Colonic mucosa (tissue), 4 donors: ENCODE results near the gene FCER1G. TPM values are rescaled to one million over a fixed set of nuclear protein-coding genes. Genes with fewer than 3 reads are reported as not detected.

Source experiments
- DNase-seq: peaks from one replicate; pipeline ENCODE4 v3.0.0-alpha.2; 2020
- H3K27ac ChIP-seq: fragments of 200-600 bp; one replicate; pipeline ENCODE4 v1.8.0; 2021
- H3K27me3 ChIP-seq: fragments of 200-600 bp; one replicate; pipeline ENCODE4 v1.8.0; 2021
- H3K36me3 ChIP-seq: fragments of 200-600 bp; one replicate; pipeline ENCODE4 v1.8.0; 2021
- H3K4me1 ChIP-seq: fragments of 200-600 bp; one replicate; pipeline ENCODE4 v1.8.0; 2021; ENCODE audit warnings: mild to moderate bottlenecking
- H3K4me3 ChIP-seq: fragments of 200-600 bp; one replicate; pipeline ENCODE4 v1.8.0; 2021
- H3K9ac ChIP-seq, 2 donors: one replicate each; pipeline ENCODE4 v1.7.0; 2013; ENCODE audit warnings: control low read depth in 2 of 2, low read depth in 2 of 2, low read length in 2 of 2
- H3K9me3 ChIP-seq: fragments of 200-600 bp; one replicate; pipeline ENCODE4 v1.8.0; 2021
- CTCF ChIP-seq: fragments of 200-600 bp; IDR thresholded peaks from one replicate; pipeline ENCODE4 v1.8.0; 2022; ENCODE audit warnings: antibody characterized with exemption, mild to moderate bottlenecking
- intact Hi-C: fragments of 100-400 bp; cut with DNase I; formaldehyde crosslinking; loops from one replicate; pipeline ENCODE4 v1.14.1; 2022
- total RNA-seq, 2 donors: library from RNA; stranded (reverse); fragmentation: NEBNext Ultra II Directional in 1 of 2; extraction: Animal tissue kit (Norgen Biotek cat#: 25700) in 1 of 2; gene quantifications; one replicate each; pipeline ENCODE4 v1.2.1, GENCODE V29; 2021
- donor health status: healthy.
- donor health status: DM: no; HTN: no; CAD: no.
- donor health status: DM: no; HTN: no; CAD: no.

FCER1G gene
- total RNA-seq, 2 donors from 2014 or later = 6.6 to 16.0 TPM

GRCh38 chr1:161260376-161261260, 45.5 kb downstream of the FCER1G start:
- DNase-seq = no peak

DNA sequence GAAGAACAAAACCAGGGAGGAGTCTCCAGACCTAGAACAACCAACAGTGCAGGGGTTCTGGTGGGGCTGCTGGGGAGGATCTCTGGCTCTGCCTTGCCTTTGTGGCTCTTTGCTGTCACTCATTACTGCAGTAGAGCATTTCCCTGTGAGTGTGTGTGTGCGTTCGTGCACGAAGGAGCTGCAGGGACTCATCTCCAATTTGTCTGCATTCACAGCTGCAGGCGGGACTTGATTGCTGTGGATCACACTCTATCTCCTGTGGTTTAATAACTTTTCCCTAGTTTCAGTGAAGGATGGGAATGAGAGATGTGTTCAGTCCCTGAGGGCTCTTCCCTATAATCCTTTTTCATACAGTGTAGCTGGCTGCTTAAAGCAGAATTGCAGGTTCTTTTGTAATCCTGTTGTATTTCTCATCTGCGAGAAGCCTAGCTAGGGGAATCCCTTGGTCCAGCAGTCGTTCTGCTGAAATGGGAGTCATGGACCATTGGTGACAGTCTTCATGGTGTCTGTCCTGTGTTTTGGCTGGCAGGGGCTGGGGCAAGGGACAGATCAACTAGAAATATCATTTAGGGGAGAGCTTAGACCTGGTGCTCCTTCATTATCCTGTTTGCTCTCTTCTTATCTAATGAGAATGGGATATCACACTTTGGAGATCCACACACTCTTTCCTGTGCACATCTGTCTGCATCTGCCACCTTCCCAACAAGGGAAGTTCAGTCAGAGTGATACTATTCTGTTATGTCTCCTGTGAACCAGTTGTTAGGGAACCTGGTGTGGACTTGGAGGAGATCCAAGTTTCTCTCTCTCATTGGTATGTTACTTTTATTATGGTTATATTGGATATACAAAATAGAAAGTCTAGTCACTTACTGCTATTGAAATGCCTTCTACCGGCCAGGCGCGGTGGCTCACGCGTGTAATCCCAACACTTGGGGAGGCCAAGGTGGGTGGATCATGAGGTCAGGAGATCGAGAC, 46.5 kb downstream of the FCER1G start:
- H3K9ac ChIP-seq = no peak overlapping the region
- no peak overlapping the region for H3K27ac ChIP-seq
- TF ChIP-seq CTCF = no peak
- peaks cover 7% of the 10 kb centered on the region for H3K4me1 ChIP-seq
- no peaks in the 10 kb centered on the region for H3K9me3 ChIP-seq
- H3K36me3 ChIP-seq = no peaks in the 10 kb centered on the region
- DNase-seq = no peak
- H3K4me3 ChIP-seq = no peak overlapping the region
- peaks cover 35% of the 10 kb centered on the region for H3K27me3 ChIP-seq
- intact Hi-C loops = no loop called here

More at GRCh38 chr1:161260376-161261260, 45.5 kb downstream of the FCER1G start:
- H3K9ac ChIP-seq = no peak overlapping the region
- H3K4me1 ChIP-seq = peaks cover 7% of the 10 kb centered on the region
- no peak for TF ChIP-seq CTCF
- peaks cover 35% of the 10 kb centered on the region for H3K27me3 ChIP-seq
- H3K4me3 ChIP-seq = no peak overlapping the region
- H3K36me3 ChIP-seq = no peaks in the 10 kb centered on the region
- intact Hi-C loops = no loop called here
- H3K27ac ChIP-seq = no peak overlapping the region
- H3K9me3 ChIP-seq = no peaks in the 10 kb centered on the region

DNA sequence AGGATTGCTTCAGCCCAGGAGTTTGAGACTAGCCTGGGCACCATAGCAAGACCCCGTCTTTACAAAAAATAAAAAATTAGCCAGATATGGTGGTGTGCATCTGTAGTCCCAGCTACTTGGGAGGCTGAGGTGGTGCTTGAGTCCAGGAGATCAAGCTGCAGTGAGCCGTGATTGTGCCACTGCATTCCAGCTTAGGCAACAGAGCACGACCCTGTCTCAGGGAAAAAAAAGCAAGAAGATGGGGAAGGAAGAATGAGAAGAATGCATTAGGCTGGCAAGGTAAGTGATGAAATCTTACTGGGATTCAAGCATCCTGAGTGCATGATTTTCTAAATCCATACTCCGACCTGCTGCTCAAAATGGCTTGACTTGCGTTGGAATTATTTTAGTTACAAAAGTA, 50.2 kb downstream of the FCER1G start:
- TF ChIP-seq CTCF = no peak

GRCh38 chr1:161266202-161266601, 51.1 kb downstream of the FCER1G start:
- Histone ChIP-seq H3K4me1 (no peaks in the 10 kb centered on the region), H3K27me3 (peaks cover 2% of the 10 kb centered on the region), H3K9ac (no peak overlapping the region), H3K4me3 (no peak overlapping the region), H3K27ac (no peak overlapping the region), H3K9me3 (no peaks in the 10 kb centered on the region), H3K36me3 (no peaks in the 10 kb centered on the region)
- no peak for TF ChIP-seq CTCF
- intact Hi-C loops = no loop called here
- no peak for DNase-seq

More for the DNA sequence above, 50.2 kb downstream of the FCER1G start:
- intact Hi-C loops = no loop called here
- no peak for DNase-seq
- H3K36me3 ChIP-seq = no peaks in the 10 kb centered on the region
- peaks cover 4% of the 10 kb centered on the region for H3K4me1 ChIP-seq
- H3K9ac ChIP-seq = no peak overlapping the region
- peaks cover 10% of the 10 kb centered on the region for H3K27me3 ChIP-seq
- H3K27ac ChIP-seq = no peak overlapping the region
- H3K4me3 ChIP-seq = no peak overlapping the region
- no peaks in the 10 kb centered on the region for H3K9me3 ChIP-seq

DNA sequence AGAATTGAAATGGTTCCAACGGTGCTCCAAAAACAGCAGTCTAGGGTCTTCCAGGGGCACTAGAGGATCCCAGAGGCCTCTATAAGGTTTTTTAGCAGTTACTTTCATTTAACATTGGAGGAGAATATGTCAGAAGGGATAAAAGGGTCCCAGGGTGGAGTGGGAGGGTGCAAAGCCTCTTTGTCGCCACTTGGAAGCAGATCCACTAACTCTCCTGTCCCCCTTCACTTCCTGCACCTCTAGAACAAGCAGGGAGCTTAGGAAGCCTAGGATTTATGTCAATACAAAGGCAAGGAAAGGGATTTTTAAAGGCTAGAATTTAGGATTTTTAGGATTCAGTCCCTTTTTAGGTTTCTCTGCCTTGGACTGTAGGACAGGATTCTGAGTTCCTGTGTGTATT, 51.7 kb downstream of the FCER1G start:
- Histone ChIP-seq H3K27ac (no peak overlapping the region), H3K9me3 (no peaks in the 10 kb centered on the region), H3K36me3 (no peaks in the 10 kb centered on the region), H3K4me3 (no peak overlapping the region), H3K4me1 (no peaks in the 10 kb centered on the region), H3K27me3 (no peaks in the 10 kb centered on the region), H3K9ac (no peak overlapping the region)
- DNase-seq = no peak
- intact Hi-C loops = no loop called here
- TF ChIP-seq CTCF = no peak
